ENCODE measurements around the gene ADGRV1. TPM values are rescaled to one million over a fixed set of nuclear protein-coding genes. Genes with fewer than 3 reads are reported as not detected.

Gene ADGRV1
- total RNA-seq, 1 experiment from 2014 or later, result 6.8 TPM

- no peak overlapping the region for H3K4me3 ChIP-seq (ENCODE audit: low read depth, low read length, poor library complexity, severe bottlenecking)
- no peak overlapping the region for H3K27ac ChIP-seq (ENCODE audit: low read depth, low read length, poor library complexity, severe bottlenecking)
- ChIA-PET CTCF (no interaction called here), POLR2A (ENCODE audit: low non-redundant PET) (no interaction called here)
- TF ChIP-seq EZH2 (IDR thresholded peaks at IDR 0.05; ENCODE audit: borderline replicate concordance, low read depth, low read length, poor library complexity, severe bottlenecking) (no peak), CTCF (conservative IDR thresholded peaks at IDR 0.05; ENCODE audit: low read depth, low read length) (no peak)
- H3K27me3 ChIP-seq (replicated peaks; ENCODE audit: insufficient read depth, low read depth, low read length, poor library complexity), result no peaks in the 10 kb centered on the region
- DNase-seq (ENCODE audit: low spot score), result no peak
- H3K4me1 ChIP-seq (ENCODE audit: insufficient read depth, low read length, poor library complexity, severe bottlenecking), result no peaks in the 10 kb centered on the region
- intact Hi-C loops (cut with micrococcal nuclease; ENCODE audit: unreplicated experiment), result loop anchor here (10.0 kb wide), 2 partner anchors 175 to 205 kb away; no protein-coding TSS in a partner anchor
- H3K9me3 ChIP-seq (ENCODE audit: low read depth, low read length, poor library complexity, severe bottlenecking), result peaks cover 7% of the 10 kb centered on the region
- BruUV-seq (replicated peaks), result no TSS peak
- H3K36me3 ChIP-seq (ENCODE audit: insufficient read depth, low read length, poor library complexity, severe bottlenecking), result no peaks in the 10 kb centered on the region
Measured at GRCh38 chr5:91109634-91110033, 551.0 kb downstream of the ADGRV1 start.

- Histone ChIP-seq H3K27me3 (replicated peaks; ENCODE audit: insufficient read depth, low read depth, low read length, poor library complexity) (no peaks in the 10 kb centered on the region), H3K9me3 (ENCODE audit: low read depth, low read length, poor library complexity, severe bottlenecking) (peaks cover 7% of the 10 kb centered on the region), H3K4me1 (ENCODE audit: insufficient read depth, low read length, poor library complexity, severe bottlenecking) (no peaks in the 10 kb centered on the region), H3K27ac (ENCODE audit: low read depth, low read length, poor library complexity, severe bottlenecking) (no peak overlapping the region), H3K36me3 (ENCODE audit: insufficient read depth, low read length, poor library complexity, severe bottlenecking) (no peaks in the 10 kb centered on the region), H3K4me3 (ENCODE audit: low read depth, low read length, poor library complexity, severe bottlenecking) (no peak overlapping the region)
- BruUV-seq (replicated peaks), result no TSS peak
- intact Hi-C loops (cut with micrococcal nuclease; ENCODE audit: unreplicated experiment), result no loop called here
- no peak for DNase-seq (ENCODE audit: low spot score)
- TF ChIP-seq EZH2 (IDR thresholded peaks at IDR 0.05; ENCODE audit: borderline replicate concordance, low read depth, low read length, poor library complexity, severe bottlenecking) (no peak), CTCF (conservative IDR thresholded peaks at IDR 0.05; ENCODE audit: low read depth, low read length) (no peak)
- POLR2A ChIA-PET (ENCODE audit: low non-redundant PET), result no interaction called here
- CTCF ChIA-PET, result no interaction called here
Measured at GRCh38 chr5:91110686-91111085, 552.1 kb downstream of the ADGRV1 start.

GRCh38 chr5:91111473-91112238 is 553.1 kb downstream of the ADGRV1 start:
- Histone ChIP-seq H3K4me1 (ENCODE audit: insufficient read depth, low read length, poor library complexity, severe bottlenecking) (no peaks in the 10 kb centered on the region), H3K36me3 (ENCODE audit: insufficient read depth, low read length, poor library complexity, severe bottlenecking) (no peaks in the 10 kb centered on the region), H3K27ac (ENCODE audit: low read depth, low read length, poor library complexity, severe bottlenecking) (no peak overlapping the region), H3K27me3 (replicated peaks; ENCODE audit: insufficient read depth, low read depth, low read length, poor library complexity) (no peaks in the 10 kb centered on the region), H3K4me3 (ENCODE audit: low read depth, low read length, poor library complexity, severe bottlenecking) (no peak overlapping the region), H3K9me3 (ENCODE audit: low read depth, low read length, poor library complexity, severe bottlenecking) (no peaks in the 10 kb centered on the region)
- ChIA-PET POLR2A (ENCODE audit: low non-redundant PET) (no interaction called here), CTCF (no interaction called here)
- DNase-seq (ENCODE audit: low spot score), result no peak
- TF ChIP-seq EZH2 (IDR thresholded peaks at IDR 0.05; ENCODE audit: borderline replicate concordance, low read depth, low read length, poor library complexity, severe bottlenecking) (no peak), CTCF (conservative IDR thresholded peaks at IDR 0.05; ENCODE audit: low read depth, low read length) (no peak)
- BruUV-seq (replicated peaks), result no TSS peak
- intact Hi-C loops (cut with micrococcal nuclease; ENCODE audit: unreplicated experiment), result no loop called here

Measured in A673 (cell line).